Calu3 (cell line): ENCODE data around the gene COQ10A. TPM values are rescaled to one million over a fixed set of nuclear protein-coding genes. Genes with fewer than 3 reads are reported as not detected.

ENCODE experiments used
- BruUV-seq: library from RNA; stranded (reverse); fragments of 400-500 nt; replicated peaks from 2 replicates; lab custom pipeline; 2021; lab: Mats Ljungman, UMichigan
- CTCF ChIA-PET: fragments of 300-600 bp; sonication (Branson Sonifier 250); formaldehyde crosslinking; loops from one replicate; lab custom pipeline; 2022; ENCODE audit warnings: antibody characterized with exemption; lab: Charles Lee
- DNase-seq: peaks from one replicate; pipeline ENCODE4 v3.0.0; 2022
- H3K27ac Mint-ChIP-seq: one replicate; pipeline ENCODE4 v1.8.0; 2022; ENCODE audit warnings: mixed read lengths; ENCODE audit not compliant: unreplicated experiment
- H3K27me3 Mint-ChIP-seq: one replicate; pipeline ENCODE4 v1.8.0; 2022; ENCODE audit warnings: mixed read lengths; ENCODE audit not compliant: unreplicated experiment
- H3K36me3 Mint-ChIP-seq: one replicate; pipeline ENCODE4 v1.8.0; 2022; ENCODE audit warnings: mild to moderate bottlenecking, moderate library complexity, mixed read lengths; ENCODE audit not compliant: insufficient read depth, unreplicated experiment
- H3K4me1 Mint-ChIP-seq: one replicate; pipeline ENCODE4 v1.8.0; 2022; ENCODE audit warnings: mild to moderate bottlenecking, low read depth, mixed read lengths; ENCODE audit not compliant: unreplicated experiment
- H3K4me3 Mint-ChIP-seq: one replicate; pipeline ENCODE4 v1.8.0; 2022; ENCODE audit warnings: mild to moderate bottlenecking, low read depth, moderate library complexity, mixed read lengths; ENCODE audit not compliant: unreplicated experiment
- H3K9me3 Mint-ChIP-seq: one replicate; pipeline ENCODE4 v1.8.0; 2022; ENCODE audit warnings: low read depth, mixed read lengths; ENCODE audit not compliant: unreplicated experiment
- CTCF ChIP-seq: fragments of 200-600 bp; IDR thresholded peaks from one replicate; pipeline ENCODE4 v1.8.0; 2022; ENCODE audit warnings: antibody characterized with exemption; ENCODE audit not compliant: unreplicated experiment
- intact Hi-C: fragments of 100-400 bp; cut with micrococcal nuclease; formaldehyde crosslinking; loops from one replicate; pipeline ENCODE4 v1.10.0; 2022; ENCODE audit not compliant: unreplicated experiment
- total RNA-seq: library from RNA; stranded (reverse); gene quantifications from 2 replicates; pipeline ENCODE4 v1.2.3, GENCODE V29; 2022

Gene COQ10A
- total RNA-seq, 1 experiment from 2014 or later = 11.4 TPM

- no peak for TF ChIP-seq CTCF
- no TSS peak for BruUV-seq
- intact Hi-C loops = no loop called here
- no peak overlapping the region for H3K4me3 Mint-ChIP-seq
- DNase-seq = no peak
- CTCF ChIA-PET = no interaction called here
- no peaks in the 10 kb centered on the region for H3K27me3 Mint-ChIP-seq
- no peaks in the 10 kb centered on the region for H3K9me3 Mint-ChIP-seq
- peaks cover 82% of the 10 kb centered on the region for H3K36me3 Mint-ChIP-seq
- H3K4me1 Mint-ChIP-seq = no peaks in the 10 kb centered on the region
- no peak overlapping the region for H3K27ac Mint-ChIP-seq
These were observed 44.3 kb downstream of the COQ10A start for GRCh38 chr12:56311003-56311402.

- no peak for TF ChIP-seq CTCF
- H3K36me3 Mint-ChIP-seq = peaks cover 57% of the 10 kb centered on the region
- no peak for DNase-seq
- H3K27ac Mint-ChIP-seq = peak overlapping the region; percentile 99
- TSS peak; percentile 74 for BruUV-seq
- H3K4me1 Mint-ChIP-seq = no peaks in the 10 kb centered on the region
- no peaks in the 10 kb centered on the region for H3K9me3 Mint-ChIP-seq
- intact Hi-C loops = no loop called here
- no peaks in the 10 kb centered on the region for H3K27me3 Mint-ChIP-seq
- H3K4me3 Mint-ChIP-seq = peak overlapping the region; percentile 100
- CTCF ChIA-PET = interaction anchor here (1.0 to 2.2 kb wide), 6 partner anchors 11 to 149 kb away, joined by 3 to 22 read pairs (median 8); partner anchors contain the start of genes PAN2, RNF41 and STAT2
These were observed 48.5 kb downstream of the COQ10A start for GRCh38 chr12:56315249-56315621.

GRCh38 chr12:56315622-56316473 is 49.1 kb downstream of the COQ10A start, which contains the start of gene CNPY2:
Gene CNPY2 (minus strand): TSS chr12:56315988. CDS start chr12:56315217, 771 bp downstream.
- no peak for TF ChIP-seq CTCF
- Mint-ChIP-seq H3K27ac (peak within 1 kb of the TSS; percentile 99), H3K9me3 (no peaks in the 10 kb centered on the region), H3K4me1 (no peaks in the 10 kb centered on the region), H3K36me3 (peaks cover 51% of the 10 kb centered on the region), H3K4me3 (peak within 1 kb of the TSS; percentile 100), H3K27me3 (no peaks in the 10 kb centered on the region)
- CTCF ChIA-PET = interaction anchor here (0.6 to 2.2 kb wide), 8 partner anchors 11 to 572 kb away, joined by 3 to 22 read pairs (median 4); partner anchors contain the start of genes PAN2, RNF41 and STAT2
- intact Hi-C loops = loop anchor here (1.0 kb wide), 2 partner anchors 17 to 148 kb away; partner anchors contain the start of gene PAN2
- no TSS peak for BruUV-seq
- DNase-seq = peak; percentile 98

GRCh38 chr12:56317675-56318074 is 50.9 kb downstream of the COQ10A start:
- Mint-ChIP-seq H3K9me3 (no peaks in the 10 kb centered on the region), H3K4me1 (no peaks in the 10 kb centered on the region), H3K27ac (no peak overlapping the region), H3K27me3 (no peaks in the 10 kb centered on the region), H3K4me3 (no peak overlapping the region), H3K36me3 (peaks cover 35% of the 10 kb centered on the region)
- intact Hi-C loops = no loop called here
- DNase-seq = no peak
- CTCF ChIA-PET = no interaction called here
- no peak for TF ChIP-seq CTCF
- BruUV-seq = no TSS peak

Other genes with a start within 250 kb of the COQ10A start
- gene IKZF4, start 245.9 kb upstream of the COQ10A start, total RNA-seq = 7.3 and 9.0 TPM in 2 replicates
- gene RPS26, start 225.0 kb upstream of the COQ10A start, total RNA-seq = 50.6 and 50.7 TPM in 2 replicates
- gene ERBB3, start 186.8 kb upstream of the COQ10A start, total RNA-seq = 170 and 183 TPM in 2 replicates
- 229 and 233 TPM in 2 replicates for gene PA2G4, start 162.4 kb upstream of the COQ10A start, total RNA-seq
- 2,379 and 2,426 TPM in 2 replicates for gene RPL41, start 150.3 kb upstream of the COQ10A start, total RNA-seq
- gene ZC3H10, start 148.7 kb upstream of the COQ10A start, total RNA-seq = 6.6 and 8.2 TPM in 2 replicates
- gene ESYT1, start 138.7 kb upstream of the COQ10A start, total RNA-seq = 72.7 and 91.1 TPM in 2 replicates
- gene MYL6B, start 114.4 kb upstream of the COQ10A start, total RNA-seq = 52.4 and 53.7 TPM in 2 replicates
- 1,037 and 1,130 TPM in 2 replicates for gene MYL6, start 108.6 kb upstream of the COQ10A start, total RNA-seq
- 143 and 150 TPM in 2 replicates for gene SMARCC2, start 77.5 kb upstream of the COQ10A start, total RNA-seq
- 42.6 and 43.9 TPM in 2 replicates for gene RNF41, start 45.0 kb upstream of the COQ10A start, total RNA-seq
- gene NABP2, start 42.6 kb upstream of the COQ10A start, total RNA-seq = 55.5 and 63.3 TPM in 2 replicates
- 0.98 TPM in 1 of 2 replicates, not detected in the other for gene SLC39A5, start 36.9 kb upstream of the COQ10A start, total RNA-seq
- 45.3 and 50.6 TPM in 2 replicates for gene ANKRD52, start 8.6 kb upstream of the COQ10A start, total RNA-seq
- gene CS, start 33.4 kb downstream of the COQ10A start, total RNA-seq = 212 and 254 TPM in 2 replicates
- gene CNPY2, start 49.0 kb downstream of the COQ10A start, total RNA-seq = 228 and 236 TPM in 2 replicates
- gene PAN2, start 67.1 kb downstream of the COQ10A start, total RNA-seq = 53.5 and 72.5 TPM in 2 replicates
- 1.8 and 2.9 TPM in 2 replicates for gene IL23A, start 71.9 kb downstream of the COQ10A start, total RNA-seq
- gene STAT2, start 93.2 kb downstream of the COQ10A start, total RNA-seq = 127 and 214 TPM in 2 replicates
- not detected in 2 replicates for gene APOF, start 95.9 kb downstream of the COQ10A start, total RNA-seq
- 44.4 and 48.6 TPM in 2 replicates for gene TIMELESS, start 182.5 kb downstream of the COQ10A start, total RNA-seq
- not detected in 2 replicates for gene MIP, start 187.7 kb downstream of the COQ10A start, total RNA-seq
- 6.1 and 6.6 TPM in 2 replicates for gene SPRYD4, start 201.6 kb downstream of the COQ10A start, total RNA-seq
- gene GLS2, start 221.2 kb downstream of the COQ10A start, total RNA-seq = 1.9 and 2.7 TPM in 2 replicates